Body of pancreas (tissue), 4 donors: ENCODE data around the gene BACE2. TPM values are rescaled to one million over a fixed set of nuclear protein-coding genes. Genes with fewer than 3 reads are reported as not detected.

ENCODE experiments used
- ATAC-seq: fragments of 150-250 bp; one replicate; pipeline ENCODE4 v1.9.1; 2016
- DNase-seq, 4 donors: peaks; one replicate each; pipeline ENCODE4 v3.0.0-alpha.2; 2019
- H3K27ac ChIP-seq, 4 donors: fragments of 200-600 bp; sonication (generic); 1 replicate in 3 of 4; 2 replicates in 1 of 4; pipeline versions ENCODE4 v1.5.1 to v1.6.1; 2016 to 2019; ENCODE audit warnings: mild to moderate bottlenecking in 1 of 4, mixed read lengths in 1 of 4, moderate library complexity in 1 of 4
- H3K27me3 ChIP-seq, 2 donors: fragments of 200-600 bp; sonication (generic); one replicate each; pipeline ENCODE4 v1.6.0; 2016; ENCODE audit warnings: mild to moderate bottlenecking in 1 of 2
- H3K36me3 ChIP-seq, 2 donors: fragments of 200-600 bp; sonication (generic); replicated peaks in 1 of 2; 2 replicates each; pipeline ENCODE4 v1.5.1; 2016; ENCODE audit warnings: low read depth in 2 of 2; ENCODE audit not compliant: insufficient read depth in 1 of 2
- H3K4me1 ChIP-seq: fragments of 200-600 bp; sonication (generic); one replicate; pipeline ENCODE4 v1.6.0; 2016
- H3K4me3 ChIP-seq, 2 donors: fragments of 200-600 bp; sonication (generic); 1 replicate in 1 of 2; 2 replicates in 1 of 2; pipeline ENCODE4 v1.5.1; 2016 to 2019
- H3K9me3 ChIP-seq, 3 donors: fragments of 200-600 bp; sonication (generic); 1 replicate in 2 of 3; 2 replicates in 1 of 3; pipeline ENCODE4 v1.5.1; 2016
- POLR2A ChIP-seq, 3 donors: fragments of 450-650 bp; IDR thresholded peaks; one replicate each; pipeline ENCODE4 v1.6.1; 2016; ENCODE audit warnings: antibody characterized with exemption in 3 of 3, mild to moderate bottlenecking in 2 of 3
- WGBS, 2 donors: methylation state at CpG; one replicate each; pipeline ENCODE4 v1.1.5; 2017; 5-methylcytosine and 5-hydroxymethylcytosine counted together
- intact Hi-C: fragments of 100-400 bp; cut with DNase I; formaldehyde crosslinking; loops from one replicate; pipeline ENCODE4 v1.15.1; 2023
- total RNA-seq, 2 donors: library from RNA; depleted of rRNA; stranded (reverse); fragments of >200 nt; gene quantifications; one replicate each; pipeline ENCODE4 v1.1.0, GENCODE V29; 2016
- TF ChIP-seq, protein P1 (sequence below), 7 experiments: fragments of 450-650 bp in 4 of 7; fragments of 200-600 bp in 3 of 7; sonication (generic) in 3 of 7; IDR thresholded peaks; one replicate each; pipeline ENCODE4 v1.5.1; 2016 to 2019; ENCODE audit warnings: antibody characterized with exemption in 7 of 7

Gene BACE2
- total RNA-seq, 2 donors from 2014 or later = 86.4 to 107 TPM

GRCh38 chr21:41170859-41171609 lies 3.1 kb downstream of the BACE2 start:
- intact Hi-C loops = no loop called here
- WGBS, 2 donors = 47 to 55% methylated on average over 15 of the region's 15 CpGs
- Histone ChIP-seq H3K9me3 (no peaks in the 10 kb centered on the region), H3K4me1 (peaks cover 43% of the 10 kb centered on the region), H3K27me3 (no peaks in the 10 kb centered on the region), H3K36me3 (no peaks in the 10 kb centered on the region), H3K4me3 (no peak overlapping the region), H3K27ac (peak overlapping the region; percentile 60 to 89 (median 85))
- DNase-seq (peak; percentile 55 to 87 (median 78)), ATAC-seq (peak; percentile 47)
- TF ChIP-seq POLR2A (IDR thresholded peaks at IDR 0.05) = peak in 2 of 3 donors; percentile 42 to 49
- TF ChIP-seq, protein P1, sequence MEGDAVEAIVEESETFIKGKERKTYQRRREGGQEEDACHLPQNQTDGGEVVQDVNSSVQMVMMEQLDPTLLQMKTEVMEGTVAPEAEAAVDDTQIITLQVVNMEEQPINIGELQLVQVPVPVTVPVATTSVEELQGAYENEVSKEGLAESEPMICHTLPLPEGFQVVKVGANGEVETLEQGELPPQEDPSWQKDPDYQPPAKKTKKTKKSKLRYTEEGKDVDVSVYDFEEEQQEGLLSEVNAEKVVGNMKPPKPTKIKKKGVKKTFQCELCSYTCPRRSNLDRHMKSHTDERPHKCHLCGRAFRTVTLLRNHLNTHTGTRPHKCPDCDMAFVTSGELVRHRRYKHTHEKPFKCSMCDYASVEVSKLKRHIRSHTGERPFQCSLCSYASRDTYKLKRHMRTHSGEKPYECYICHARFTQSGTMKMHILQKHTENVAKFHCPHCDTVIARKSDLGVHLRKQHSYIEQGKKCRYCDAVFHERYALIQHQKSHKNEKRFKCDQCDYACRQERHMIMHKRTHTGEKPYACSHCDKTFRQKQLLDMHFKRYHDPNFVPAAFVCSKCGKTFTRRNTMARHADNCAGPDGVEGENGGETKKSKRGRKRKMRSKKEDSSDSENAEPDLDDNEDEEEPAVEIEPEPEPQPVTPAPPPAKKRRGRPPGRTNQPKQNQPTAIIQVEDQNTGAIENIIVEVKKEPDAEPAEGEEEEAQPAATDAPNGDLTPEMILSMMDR (IDR thresholded peaks at IDR 0.05) = no peak

DNA sequence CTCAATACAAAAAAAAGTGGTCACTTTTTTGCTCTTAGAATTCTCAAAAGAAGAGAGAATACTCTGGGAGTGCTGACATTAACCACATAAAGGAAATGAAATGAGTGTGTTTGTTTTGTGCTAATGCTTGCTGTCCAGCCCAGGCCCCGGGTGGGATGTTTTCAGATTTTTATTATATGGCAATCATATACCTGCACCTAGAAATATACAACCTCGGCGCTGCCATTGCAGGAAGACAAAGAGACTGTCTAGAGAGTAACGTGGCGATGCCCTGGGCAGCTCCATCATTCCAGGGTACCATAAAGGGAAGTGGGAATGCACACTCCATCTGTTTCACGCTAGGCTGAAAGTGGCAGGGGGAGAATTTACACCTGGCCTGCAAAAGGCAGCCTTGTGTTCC lies 7.1 kb downstream of the BACE2 start:
- intact Hi-C loops = no loop called here
- Histone ChIP-seq H3K4me1 (peaks cover 34% of the 10 kb centered on the region), H3K27ac (no peak overlapping the region), H3K36me3 (no peaks in the 10 kb centered on the region), H3K4me3 (no peak overlapping the region), H3K27me3 (no peaks in the 10 kb centered on the region), H3K9me3 (no peaks in the 10 kb centered on the region)
- no peak for TF ChIP-seq POLR2A (IDR thresholded peaks at IDR 0.05)
- TF ChIP-seq, protein P1 (IDR thresholded peaks at IDR 0.05) = no peak
- WGBS, 2 donors = 94 to 95% methylated on average over 6 of the region's 6 CpGs
- no peak for DNase-seq
- no peak for ATAC-seq

GRCh38 chr21:41176846-41177245 lies 8.9 kb downstream of the BACE2 start:
- Histone ChIP-seq H3K27ac (no peak overlapping the region), H3K4me3 (no peak overlapping the region), H3K4me1 (peaks cover 26% of the 10 kb centered on the region), H3K36me3 (no peaks in the 10 kb centered on the region), H3K27me3 (no peaks in the 10 kb centered on the region), H3K9me3 (no peaks in the 10 kb centered on the region)
- 76 to 89% methylated on average over 3 of the region's 3 CpGs for WGBS, 2 donors
- DNase-seq (no peak), ATAC-seq (no peak)
- TF ChIP-seq, protein P1 (IDR thresholded peaks at IDR 0.05) = no peak
- no peak for TF ChIP-seq POLR2A (IDR thresholded peaks at IDR 0.05)
- intact Hi-C loops = no loop called here

DNA sequence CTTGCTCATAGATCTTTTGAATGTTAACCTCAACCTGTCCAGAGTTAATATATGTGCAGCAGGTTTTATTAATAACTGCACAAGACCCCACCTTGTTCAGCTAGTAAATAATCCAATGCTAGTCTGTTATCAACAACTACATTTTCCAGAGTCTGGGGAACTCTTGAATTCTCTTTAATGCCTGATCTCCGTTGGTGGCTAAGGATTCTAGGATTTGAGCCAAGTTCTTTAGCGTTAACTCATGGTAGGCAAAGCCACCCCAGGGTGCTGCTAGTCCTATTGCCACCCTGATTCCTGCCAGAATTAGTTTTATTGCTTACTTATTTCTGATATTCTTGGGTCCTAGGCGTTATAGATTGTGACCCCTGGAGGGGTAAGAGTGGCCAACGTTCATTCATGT lies 12.8 kb downstream of the BACE2 start:
- DNase-seq (no peak), ATAC-seq (peak; percentile 58)
- H3K9me3 ChIP-seq = no peaks in the 10 kb centered on the region
- TF ChIP-seq POLR2A (IDR thresholded peaks at IDR 0.05) = no peak
- TF ChIP-seq, protein P1 (IDR thresholded peaks at IDR 0.05) = no peak
- peak overlapping the region in 1 of 4 donors; percentile 21 for H3K27ac ChIP-seq
- H3K36me3 ChIP-seq = no peaks in the 10 kb centered on the region
- H3K4me3 ChIP-seq = no peak overlapping the region
- 48 to 67% methylated on average over 4 of the region's 4 CpGs for WGBS, 2 donors
- no peaks in the 10 kb centered on the region for H3K27me3 ChIP-seq
- peaks cover 16% of the 10 kb centered on the region for H3K4me1 ChIP-seq
- intact Hi-C loops = no loop called here

GRCh38 chr21:41182547-41182946 lies 14.6 kb downstream of the BACE2 start:
- intact Hi-C loops = no loop called here
- Histone ChIP-seq H3K4me1 (peaks cover 16% of the 10 kb centered on the region), H3K36me3 (no peaks in the 10 kb centered on the region), H3K27me3 (no peaks in the 10 kb centered on the region), H3K4me3 (no peak overlapping the region), H3K27ac (no peak overlapping the region), H3K9me3 (no peaks in the 10 kb centered on the region)
- no peak for TF ChIP-seq POLR2A (IDR thresholded peaks at IDR 0.05)
- TF ChIP-seq, protein P1 (IDR thresholded peaks at IDR 0.05) = no peak
- DNase-seq = no peak
- WGBS, 2 donors = 91 to 100% methylated on average over 1 of the region's 1 CpG
- ATAC-seq = no peak
